H9 (cell line): ENCODE measurements around the gene FBRSL1. TPM values are rescaled to one million over a fixed set of nuclear protein-coding genes. Genes with fewer than 3 reads are reported as not detected.

ENCODE experiments used
- DNase-seq: peaks from one replicate; pipeline ENCODE4 v3.0.0-alpha.2; 2017
- H2AFZ ChIP-seq: one replicate; pipeline ENCODE4 v1.6.1; 2013; ENCODE audit warnings: mild to moderate bottlenecking, low read length, control low read depth, moderate library complexity
- H2AK5ac ChIP-seq: 2 replicates; pipeline ENCODE4 v1.6.1; 2013; ENCODE audit warnings: low read length, control low read depth, mixed read lengths; ENCODE audit not compliant: insufficient read length
- H2BK120ac ChIP-seq: one replicate; pipeline ENCODE4 v1.6.1; 2013; ENCODE audit warnings: low read depth, mild to moderate bottlenecking, low read length, control low read depth, inconsistent platforms; ENCODE audit not compliant: poor library complexity, severe bottlenecking
- H2BK12ac ChIP-seq: 2 replicates; pipeline ENCODE4 v1.6.1; 2013; ENCODE audit warnings: low read length, control low read depth, mixed read lengths, low read depth; ENCODE audit not compliant: insufficient read length
- H2BK15ac ChIP-seq: 2 replicates; pipeline ENCODE4 v1.6.1; 2013; ENCODE audit warnings: low read depth, low read length, control low read depth
- H2BK20ac ChIP-seq: one replicate; pipeline ENCODE4 v1.6.1; 2013; ENCODE audit warnings: low read depth, mild to moderate bottlenecking, low read length, control low read depth, inconsistent platforms; ENCODE audit not compliant: poor library complexity, severe bottlenecking
- H2BK5ac ChIP-seq: 2 replicates; pipeline ENCODE4 v1.6.1; 2013; ENCODE audit warnings: low read length, control low read depth, mixed read lengths; ENCODE audit not compliant: insufficient read length
- H3K14ac ChIP-seq: 2 replicates; pipeline ENCODE4 v1.6.1; 2013; ENCODE audit warnings: low read length, control low read depth; ENCODE audit not compliant: insufficient read depth
- H3K18ac ChIP-seq: 2 replicates; pipeline ENCODE4 v1.6.1; 2013; ENCODE audit warnings: low read depth, mild to moderate bottlenecking, mixed read lengths, low read length, control low read depth; ENCODE audit not compliant: insufficient read length
- H3K23ac ChIP-seq: 2 replicates; pipeline ENCODE4 v1.6.1; 2013; ENCODE audit warnings: low read length, control low read depth, mixed read lengths, low read depth; ENCODE audit not compliant: insufficient read length
- H3K23me2 ChIP-seq: 2 replicates; pipeline ENCODE4 v1.6.1; 2013; ENCODE audit warnings: low read depth, mild to moderate bottlenecking, mixed read lengths, low read length, control low read depth; ENCODE audit not compliant: insufficient read length, poor library complexity, severe bottlenecking
- H3K27ac ChIP-seq: 2 replicates; pipeline ENCODE4 v1.5.1; 2013; ENCODE audit warnings: low read length, control low read depth, mixed read lengths, low read depth; ENCODE audit not compliant: insufficient read length
- H3K27me3 ChIP-seq: 2 replicates; pipeline ENCODE4 v1.6.1; 2013; ENCODE audit warnings: low read length, control low read depth, inconsistent platforms; ENCODE audit not compliant: insufficient read depth
- H3K4ac ChIP-seq: 2 replicates; pipeline ENCODE4 v1.6.1; 2013; ENCODE audit warnings: low read depth, mild to moderate bottlenecking, control low read depth, inconsistent platforms, low read length, moderate library complexity
- H3K4me1 ChIP-seq: 2 replicates; pipeline ENCODE4 v1.6.1; 2013; ENCODE audit warnings: low read length, control low read depth, inconsistent platforms; ENCODE audit not compliant: insufficient read depth
- H3K4me2 ChIP-seq: 2 replicates; pipeline ENCODE4 v1.6.1; 2013; ENCODE audit warnings: low read length, control low read depth, mixed read lengths; ENCODE audit not compliant: insufficient read length, insufficient read depth
- H3K56ac ChIP-seq: 2 replicates; pipeline ENCODE4 v1.6.1; 2013; ENCODE audit warnings: low read depth, mild to moderate bottlenecking, mixed read lengths, low read length, control low read depth; ENCODE audit not compliant: insufficient read length
- H3K79me1 ChIP-seq: 2 replicates; pipeline ENCODE4 v1.6.1; 2013; ENCODE audit warnings: low read depth, mild to moderate bottlenecking, moderate library complexity, low read length, control low read depth, inconsistent platforms; ENCODE audit not compliant: insufficient read depth, poor library complexity, severe bottlenecking
- H3K79me2 ChIP-seq: 2 replicates; pipeline ENCODE4 v1.6.1; 2013; ENCODE audit warnings: low read length, control low read depth, inconsistent platforms; ENCODE audit not compliant: insufficient read depth
- H3K9ac ChIP-seq: 2 replicates; pipeline ENCODE4 v1.6.1; 2013; ENCODE audit warnings: low read length, control low read depth, mixed read lengths; ENCODE audit not compliant: insufficient read length; ENCODE audit errors: extremely low read depth
- H3K9me3 ChIP-seq: one replicate; pipeline ENCODE4 v1.6.1; 2013; ENCODE audit warnings: low read depth, low read length, inconsistent platforms; ENCODE audit not compliant: control insufficient read depth
- H3T11ph ChIP-seq: one replicate; pipeline ENCODE4 v1.6.1; 2013; ENCODE audit warnings: mild to moderate bottlenecking, low read length, control low read depth, inconsistent platforms
- H4K20me1 ChIP-seq: one replicate; pipeline ENCODE4 v1.6.1; 2013; ENCODE audit not compliant: control insufficient read depth, insufficient read length, insufficient read depth
- H4K5ac ChIP-seq: 2 replicates; pipeline ENCODE4 v1.6.1; 2013; ENCODE audit warnings: low read depth, mild to moderate bottlenecking, mixed read lengths, low read length, control low read depth; ENCODE audit not compliant: insufficient read length
- H4K8ac ChIP-seq: replicated peaks from 2 replicates; pipeline ENCODE4 v1.6.1; 2013; ENCODE audit warnings: low read length, control low read depth, mixed read lengths, low read depth; ENCODE audit not compliant: insufficient read length
- H4K91ac ChIP-seq: 2 replicates; pipeline ENCODE4 v1.6.1; 2013; ENCODE audit warnings: low read depth, mild to moderate bottlenecking, moderate library complexity, mixed read lengths, low read length, control low read depth; ENCODE audit not compliant: insufficient read length
- H3K27ac Mint-ChIP-seq, 3 experiments: 2 replicates in 2 of 3; 3 replicates in 1 of 3; pipeline ENCODE4 v1.8.0; 2020 to 2021; ENCODE audit warnings: mixed read lengths in 3 of 3, mild to moderate bottlenecking in 1 of 3, moderate library complexity in 1 of 3
- H3K27me3 Mint-ChIP-seq: 2 replicates; pipeline ENCODE4 v1.8.0; 2021; ENCODE audit warnings: low read depth, mild to moderate bottlenecking, moderate library complexity, mixed read lengths
- H3K36me3 Mint-ChIP-seq, 3 experiments: 2 replicates in 2 of 3; 3 replicates in 1 of 3; pipeline ENCODE4 v1.8.0; 2020 to 2021; ENCODE audit warnings: low read depth in 3 of 3, mixed read lengths in 3 of 3; ENCODE audit not compliant: insufficient read depth in 1 of 3
- H3K4me1 Mint-ChIP-seq, 2 experiments: 2 replicates each; pipeline ENCODE4 v1.8.0; 2020; ENCODE audit warnings: mixed read lengths in 2 of 2
- H3K4me3 Mint-ChIP-seq, 2 experiments: 2 replicates in 1 of 2; 3 replicates in 1 of 2; pipeline ENCODE4 v1.8.0; 2020 to 2021; ENCODE audit warnings: mild to moderate bottlenecking in 2 of 2, mixed read lengths in 2 of 2, moderate library complexity in 1 of 2
- H3K9me3 Mint-ChIP-seq, 2 experiments: 2 replicates in 1 of 2; 3 replicates in 1 of 2; pipeline ENCODE4 v1.8.0; 2020; ENCODE audit warnings: mild to moderate bottlenecking in 2 of 2, mixed read lengths in 2 of 2, moderate library complexity in 1 of 2
- WGBS: extraction: QIAGEN DNeasy Blood & Tissue Kit; methylation state at CpG from one replicate; pipeline ENCODE4 v1.1.7; 2013; ENCODE audit warnings: missing lambda C conversion rate, low lambda C conversion rate, mixed read lengths; ENCODE audit not compliant: insufficient read length; ENCODE audit errors: extremely low coverage; 5-methylcytosine and 5-hydroxymethylcytosine counted together
- total RNA-seq: library from RNA; stranded (reverse); gene quantifications from 2 replicates; pipeline ENCODE4 v1.2.1, GENCODE V29; 2021
- TF ChIP-seq, protein P1 (sequence below): fragments of 200-600 bp; sonication (generic); conservative IDR thresholded peaks from 3 replicates; pipeline ENCODE4 v1.8.0; 2021; ENCODE audit warnings: antibody characterized with exemption, mild to moderate bottlenecking

FBRSL1 gene
- total RNA-seq, 1 experiment from 2014 or later, result 90.8 TPM

DNA sequence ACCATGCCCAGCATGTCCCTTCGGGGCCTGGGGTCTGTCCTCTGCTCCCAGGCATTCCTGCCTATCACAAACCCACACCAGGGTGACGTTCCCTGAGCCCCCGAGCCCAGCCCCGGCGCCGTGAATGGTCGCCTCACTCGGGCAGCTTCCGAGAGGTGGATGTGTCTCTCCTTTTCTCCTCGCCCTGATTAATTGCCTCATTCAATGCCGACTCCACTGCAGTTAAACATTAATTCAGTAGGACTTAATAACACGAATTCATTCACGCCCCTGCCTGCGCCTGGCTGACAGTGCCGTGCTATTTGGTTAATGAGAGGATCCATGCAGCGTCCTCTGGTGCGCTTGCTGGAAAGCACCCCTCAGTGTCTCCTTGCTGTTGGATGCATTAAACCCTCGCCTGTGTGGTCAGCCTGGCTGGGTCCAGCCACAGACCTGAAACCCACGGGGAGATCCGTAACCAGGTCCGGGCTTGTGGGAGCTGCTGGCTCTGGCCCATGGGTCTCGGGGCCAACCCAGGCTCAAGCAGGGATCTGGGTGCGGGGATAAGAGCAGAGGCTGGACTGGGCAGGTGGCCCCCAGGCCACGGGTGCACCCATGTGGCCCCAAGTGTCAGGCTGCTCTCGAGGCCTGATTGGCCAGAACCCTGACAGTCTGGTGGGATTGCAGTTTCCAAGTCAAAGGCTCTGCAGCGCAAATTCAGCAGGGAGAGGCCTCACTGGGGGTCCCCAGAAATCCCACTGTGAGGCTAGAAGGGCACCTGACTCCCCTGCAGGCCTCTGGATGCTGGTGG is 55.4 kb downstream of the FBRSL1 start:
- no peak overlapping the region for H3K4ac ChIP-seq
- H2AFZ ChIP-seq, result no peak overlapping the region
- Mint-ChIP-seq H3K9me3 (no peaks in the 10 kb centered on the region), H3K27me3 (peaks cover 87% of the 10 kb centered on the region), H3K4me1 (peaks cover 11% of the 10 kb centered on the region in 2 experiments), H3K27ac (no peak overlapping the region), H3K36me3 (no peaks in the 10 kb centered on the region; a peak in 1 of 7 replicates), H3K4me3 (no peak overlapping the region; a peak in 1 of 5 replicates)
- no peaks in the 10 kb centered on the region for H3K9me3 ChIP-seq
- no peak overlapping the region for H3K56ac ChIP-seq
- H2BK5ac ChIP-seq, result no peak overlapping the region
- H3K23ac ChIP-seq, result no peak overlapping the region
- no peak overlapping the region for H2BK120ac ChIP-seq
- H3K27ac ChIP-seq, result no peak overlapping the region
- no peaks in the 10 kb centered on the region for H3K23me2 ChIP-seq
- peaks cover 33% of the 10 kb centered on the region; the same call in 1 of the 2 replicates for H3K27me3 ChIP-seq
- H3K4me2 ChIP-seq, result no peak overlapping the region
- no peak overlapping the region; the same call in 1 of the 2 replicates for H3K14ac ChIP-seq
- no peak overlapping the region for H2BK12ac ChIP-seq
- no peak overlapping the region for H4K8ac ChIP-seq
- no peak overlapping the region for H2BK15ac ChIP-seq
- no peak overlapping the region for H2AK5ac ChIP-seq
- no peak overlapping the region for H3K18ac ChIP-seq
- H3T11ph ChIP-seq, result no peak overlapping the region
- no peaks in the 10 kb centered on the region for H4K20me1 ChIP-seq
- no peak overlapping the region for H2BK20ac ChIP-seq
- DNase-seq, result no peak
- no peak overlapping the region for H4K91ac ChIP-seq
- no CpG with 5 or more reads among the region's 26 CpGs for WGBS
- H3K79me2 ChIP-seq, result no peaks in the 10 kb centered on the region
- H3K4me1 ChIP-seq, result no peaks in the 10 kb centered on the region
- no peak overlapping the region for H3K9ac ChIP-seq
- TF ChIP-seq, protein P1, sequence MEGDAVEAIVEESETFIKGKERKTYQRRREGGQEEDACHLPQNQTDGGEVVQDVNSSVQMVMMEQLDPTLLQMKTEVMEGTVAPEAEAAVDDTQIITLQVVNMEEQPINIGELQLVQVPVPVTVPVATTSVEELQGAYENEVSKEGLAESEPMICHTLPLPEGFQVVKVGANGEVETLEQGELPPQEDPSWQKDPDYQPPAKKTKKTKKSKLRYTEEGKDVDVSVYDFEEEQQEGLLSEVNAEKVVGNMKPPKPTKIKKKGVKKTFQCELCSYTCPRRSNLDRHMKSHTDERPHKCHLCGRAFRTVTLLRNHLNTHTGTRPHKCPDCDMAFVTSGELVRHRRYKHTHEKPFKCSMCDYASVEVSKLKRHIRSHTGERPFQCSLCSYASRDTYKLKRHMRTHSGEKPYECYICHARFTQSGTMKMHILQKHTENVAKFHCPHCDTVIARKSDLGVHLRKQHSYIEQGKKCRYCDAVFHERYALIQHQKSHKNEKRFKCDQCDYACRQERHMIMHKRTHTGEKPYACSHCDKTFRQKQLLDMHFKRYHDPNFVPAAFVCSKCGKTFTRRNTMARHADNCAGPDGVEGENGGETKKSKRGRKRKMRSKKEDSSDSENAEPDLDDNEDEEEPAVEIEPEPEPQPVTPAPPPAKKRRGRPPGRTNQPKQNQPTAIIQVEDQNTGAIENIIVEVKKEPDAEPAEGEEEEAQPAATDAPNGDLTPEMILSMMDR, result no peak
- no peak overlapping the region for H4K5ac ChIP-seq
- H3K79me1 ChIP-seq, result no peaks in the 10 kb centered on the region
